K562 (cell line): ENCODE data around the gene SLC35A1. TPM values are rescaled to one million over a fixed set of nuclear protein-coding genes. Genes with fewer than 3 reads are reported as not detected.
A peak's percentile ranks its signal among the peaks of the same experiment; 100 is the strongest.

Experiments
- ATAC-seq: fragments of 200-7000 bp; cut with Tn5 transposase; 3 replicates; pipeline ENCODE4 v1.9.1; 2020; ENCODE audit warnings: moderate library complexity
- BruUV-seq: library from RNA; stranded (reverse); fragments of 400-500 nt; replicated peaks from 2 replicates; lab custom pipeline; 2021; lab: Mats Ljungman, UMichigan
- CTCF ChIA-PET: fragments of 300-600 bp; formaldehyde crosslinking; extraction: SDS; loops from one replicate; lab custom pipeline; 2021; ENCODE audit warnings: low intra/inter-chr PET ratio; lab: Yijun Ruan, JAX
- POLR2A ChIA-PET: fragments of 300-600, 350-650 bp; sonication (Branson Sonifier 250); formaldehyde crosslinking; extraction: SDS; loops from one replicate; lab custom pipeline; 2021; ENCODE audit warnings: antibody characterized with exemption, inconsistent platforms; lab: Yijun Ruan, JAX
- DNase-seq, 4 experiments: peaks; one replicate each; pipeline versions ENCODE4 v3.0.0 to v3.0.0-alpha.2; 2011 to 2018; ENCODE audit warnings: low spot score in 3 of 4, mixed read lengths in 3 of 4; ENCODE audit errors: extremely low read depth in 1 of 4
- FAIRE-seq: peaks from 2 replicates; lab custom pipeline; 2011; peaks lifted over from hg19 to GRCh38; lab: Jason Lieb, UNC
- H2AFZ ChIP-seq: 2 replicates; pipeline ENCODE4 v1.6.0; 2011; ENCODE audit warnings: low read depth, low read length, control low read depth, inconsistent platforms
- H3K27ac ChIP-seq: fragments of 200-600 bp; 3 replicates; pipeline ENCODE4 v1.8.0; 2011; ENCODE audit warnings: low read depth, mild to moderate bottlenecking, control low read depth, inconsistent platforms, low read length, moderate library complexity, mixed read lengths; ENCODE audit errors: extremely low read depth
- H3K27me3 ChIP-seq, 2 experiments: fragments of 300-600 bp in 1 of 2; 2 replicates in 1 of 2; 3 replicates in 1 of 2; pipeline versions ENCODE4 v1.6.0 to v1.8.0; 2011; ENCODE audit warnings: inconsistent platforms in 2 of 2, low read length in 2 of 2, mild to moderate bottlenecking in 1 of 2, mixed read lengths in 1 of 2, moderate library complexity in 1 of 2; ENCODE audit not compliant: control insufficient read depth in 2 of 2, insufficient read depth in 2 of 2
- H3K36me3 ChIP-seq: fragments of 300-600 bp; 3 replicates; pipeline ENCODE4 v1.8.0; 2011; ENCODE audit warnings: mild to moderate bottlenecking, low read length, inconsistent platforms; ENCODE audit not compliant: control insufficient read depth, insufficient read depth
- H3K4me1 ChIP-seq, 2 experiments: fragments of 200-600 bp in 1 of 2; replicated peaks in 1 of 2; 2 replicates in 1 of 2; 3 replicates in 1 of 2; pipeline versions ENCODE4 v1.5.1 to v1.8.0; 2011; ENCODE audit warnings: inconsistent platforms in 2 of 2, low read length in 2 of 2, mild to moderate bottlenecking in 1 of 2, mixed read lengths in 1 of 2, moderate library complexity in 1 of 2; ENCODE audit not compliant: control insufficient read depth in 2 of 2, insufficient read depth in 2 of 2
- H3K4me2 ChIP-seq: 2 replicates; pipeline ENCODE4 v1.6.1; 2011; ENCODE audit warnings: low read length, control low read depth, inconsistent platforms, mixed read lengths; ENCODE audit not compliant: insufficient read depth
- H3K4me3 ChIP-seq: fragments of 200-600 bp; sonication (generic), shearing (Covaris generic); 2 replicates; pipeline ENCODE4 v1.5.1; 2016; ENCODE audit warnings: control low read depth, inconsistent platforms
- H3K79me2 ChIP-seq: fragments of 200-600 bp; 3 replicates; pipeline ENCODE4 v1.8.0; 2011; ENCODE audit warnings: low read length, inconsistent platforms; ENCODE audit not compliant: control insufficient read depth, insufficient read depth
- H3K9ac ChIP-seq, 2 experiments: 2 replicates each; pipeline versions ENCODE4 v1.6.0 to v1.6.1; 2011; ENCODE audit warnings: low read depth in 2 of 2, low read length in 2 of 2, control low read depth in 1 of 2, inconsistent platforms in 1 of 2, mild to moderate bottlenecking in 1 of 2, mixed read lengths in 1 of 2; ENCODE audit not compliant: insufficient read depth in 1 of 2
- H3K9me1 ChIP-seq: one replicate; pipeline ENCODE4 v1.6.0; 2011; ENCODE audit warnings: inconsistent platforms, mild to moderate bottlenecking, low read length, moderate library complexity; ENCODE audit not compliant: control insufficient read depth, insufficient read depth
- H3K9me3 ChIP-seq: replicated peaks from 2 replicates; pipeline ENCODE4 v1.5.1; 2011; ENCODE audit warnings: low read depth, low read length, inconsistent platforms; ENCODE audit not compliant: control insufficient read depth, insufficient read depth
- H4K20me1 ChIP-seq: replicated peaks from 2 replicates; pipeline ENCODE4 v1.6.1; 2011; ENCODE audit warnings: low read length, inconsistent platforms, mixed read lengths; ENCODE audit not compliant: control insufficient read depth, insufficient read depth
- POLR2AphosphoS5 ChIP-seq: IDR thresholded peaks from 2 replicates; pipeline ENCODE4 v1.6.1; 2011; ENCODE audit warnings: mild to moderate bottlenecking, low read depth, low read length, moderate library complexity; ENCODE audit not compliant: control insufficient read depth, insufficient read depth
- POLR2H ChIP-seq: IDR thresholded peaks from 2 replicates; pipeline ENCODE4 v1.6.1; 2016; ENCODE audit warnings: missing genetic modification characterization, low read depth, mild to moderate bottlenecking, control low read depth, missing compliant biosample characterization, moderate library complexity
- SIN3A ChIP-seq, 2 experiments: fragments of 150-350 bp in 1 of 2; IDR thresholded peaks; 2 replicates each; pipeline ENCODE4 v1.6.1; 2011 to 2016; ENCODE audit warnings: borderline replicate concordance in 2 of 2, low read depth in 2 of 2, low read length in 2 of 2, mild to moderate bottlenecking in 2 of 2, moderate library complexity in 2 of 2; ENCODE audit not compliant: control insufficient read depth in 1 of 2
- STAT5A ChIP-seq: IDR thresholded peaks from 2 replicates; pipeline ENCODE4 v1.6.1; 2012; ENCODE audit warnings: low read length, inconsistent platforms, borderline replicate concordance
- WGBS: fragments of 100-300 bp; shearing (Covaris generic); methylation state at CpG from one replicate; pipeline ENCODE4 v1.1.6; 2016; ENCODE audit warnings: low coverage, mixed read lengths; ENCODE audit not compliant: insufficient coverage; ENCODE audit errors: missing lambda C conversion rate; 5-methylcytosine and 5-hydroxymethylcytosine counted together
- in situ Hi-C: fragments of 300-500 bp; cut with MboI; formaldehyde crosslinking; loops from 4 replicates; pipeline ENCODE4 v1.15.0; 2018; ENCODE audit warnings: inconsistent platforms, mixed read lengths
- intact Hi-C: fragments of 100-400 bp; cut with micrococcal nuclease; formaldehyde crosslinking; loops from 2 replicates; pipeline ENCODE4 v1.14.2; 2022
- polyA plus RNA-seq, 8 experiments: library from polyadenylated mRNA; depleted of rRNA in 4 of 8; stranded (reverse) in 5 of 8; unstranded in 3 of 8; fragments of >200 nt; fragmentation: Nextera tagmentation in 2 of 8; fragmentation: Illumina TruSeq in 1 of 8; extraction: Ambion mirVana in 2 of 8; extraction: Trizol in 1 of 8; gene quantifications; 2 replicates each; pipeline versions ENCODE4 v1.2.1 to v1.2.3, GENCODE V29; 2011 to 2014; ENCODE audit warnings: inconsistent platforms in 1 of 8, missing spikeins in 1 of 8
- total RNA-seq, 7 experiments: library from RNA; depleted of rRNA in 6 of 7; stranded (reverse); fragments of >200 nt in 6 of 7; fragmentation: Illumina TruSeq in 2 of 7; extraction: Trizol in 2 of 7; gene quantifications; 2 replicates each; pipeline versions ENCODE4 v1.2.1 to v1.2.3, GENCODE V29; 2011 to 2021; ENCODE audit warnings: low replicate concordance in 1 of 7
- TF ChIP-seq, protein P1 (sequence below): sonication (generic); formaldehyde crosslinking; IDR thresholded peaks from 2 replicates; pipeline ENCODE4 v1.8.0; 2023; ENCODE audit warnings: missing genetic modification reagents, mild to moderate bottlenecking, borderline replicate concordance

The SLC35A1 gene
- total and polyA plus RNA-seq, 9 of the 15 experiments (the other 6 are each of a cell fraction or from before 2014, with no cell fraction given) = 7.5 to 37.1 (median 14.9) TPM

DNA sequence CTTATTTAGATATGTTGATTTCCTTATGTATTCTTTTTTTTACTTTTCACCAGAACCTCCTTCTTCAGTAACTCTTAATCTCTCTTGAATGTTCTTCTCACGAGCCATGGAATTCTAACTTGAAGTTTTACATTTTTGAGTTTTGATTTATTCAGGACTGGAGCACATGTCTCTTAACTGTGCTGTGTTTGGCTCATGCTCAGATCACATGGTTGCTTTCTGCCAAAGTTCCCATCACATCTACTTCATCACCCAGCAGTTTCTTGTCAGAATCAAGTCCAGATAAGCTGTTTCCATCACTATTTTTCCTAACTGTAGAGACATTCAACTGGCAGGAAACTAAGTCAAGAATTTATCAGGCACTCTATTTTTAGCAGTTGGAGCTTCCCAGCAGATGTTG lies 31.7 kb downstream of the SLC35A1 start (continued):
- TF ChIP-seq, protein P1, sequence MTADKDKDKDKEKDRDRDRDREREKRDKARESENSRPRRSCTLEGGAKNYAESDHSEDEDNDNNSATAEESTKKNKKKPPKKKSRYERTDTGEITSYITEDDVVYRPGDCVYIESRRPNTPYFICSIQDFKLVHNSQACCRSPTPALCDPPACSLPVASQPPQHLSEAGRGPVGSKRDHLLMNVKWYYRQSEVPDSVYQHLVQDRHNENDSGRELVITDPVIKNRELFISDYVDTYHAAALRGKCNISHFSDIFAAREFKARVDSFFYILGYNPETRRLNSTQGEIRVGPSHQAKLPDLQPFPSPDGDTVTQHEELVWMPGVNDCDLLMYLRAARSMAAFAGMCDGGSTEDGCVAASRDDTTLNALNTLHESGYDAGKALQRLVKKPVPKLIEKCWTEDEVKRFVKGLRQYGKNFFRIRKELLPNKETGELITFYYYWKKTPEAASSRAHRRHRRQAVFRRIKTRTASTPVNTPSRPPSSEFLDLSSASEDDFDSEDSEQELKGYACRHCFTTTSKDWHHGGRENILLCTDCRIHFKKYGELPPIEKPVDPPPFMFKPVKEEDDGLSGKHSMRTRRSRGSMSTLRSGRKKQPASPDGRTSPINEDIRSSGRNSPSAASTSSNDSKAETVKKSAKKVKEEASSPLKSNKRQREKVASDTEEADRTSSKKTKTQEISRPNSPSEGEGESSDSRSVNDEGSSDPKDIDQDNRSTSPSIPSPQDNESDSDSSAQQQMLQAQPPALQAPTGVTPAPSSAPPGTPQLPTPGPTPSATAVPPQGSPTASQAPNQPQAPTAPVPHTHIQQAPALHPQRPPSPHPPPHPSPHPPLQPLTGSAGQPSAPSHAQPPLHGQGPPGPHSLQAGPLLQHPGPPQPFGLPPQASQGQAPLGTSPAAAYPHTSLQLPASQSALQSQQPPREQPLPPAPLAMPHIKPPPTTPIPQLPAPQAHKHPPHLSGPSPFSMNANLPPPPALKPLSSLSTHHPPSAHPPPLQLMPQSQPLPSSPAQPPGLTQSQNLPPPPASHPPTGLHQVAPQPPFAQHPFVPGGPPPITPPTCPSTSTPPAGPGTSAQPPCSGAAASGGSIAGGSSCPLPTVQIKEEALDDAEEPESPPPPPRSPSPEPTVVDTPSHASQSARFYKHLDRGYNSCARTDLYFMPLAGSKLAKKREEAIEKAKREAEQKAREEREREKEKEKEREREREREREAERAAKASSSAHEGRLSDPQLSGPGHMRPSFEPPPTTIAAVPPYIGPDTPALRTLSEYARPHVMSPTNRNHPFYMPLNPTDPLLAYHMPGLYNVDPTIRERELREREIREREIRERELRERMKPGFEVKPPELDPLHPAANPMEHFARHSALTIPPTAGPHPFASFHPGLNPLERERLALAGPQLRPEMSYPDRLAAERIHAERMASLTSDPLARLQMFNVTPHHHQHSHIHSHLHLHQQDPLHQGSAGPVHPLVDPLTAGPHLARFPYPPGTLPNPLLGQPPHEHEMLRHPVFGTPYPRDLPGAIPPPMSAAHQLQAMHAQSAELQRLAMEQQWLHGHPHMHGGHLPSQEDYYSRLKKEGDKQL = no peak
- no peak for TF ChIP-seq POLR2AphosphoS5
- TF ChIP-seq SIN3A (IDR thresholded peaks at IDR 0.05; ENCODE audit: borderline replicate concordance in 2 of 2, control insufficient read depth in 1 of 2, low read depth in 2 of 2, low read length in 2 of 2) = no peak

DNA sequence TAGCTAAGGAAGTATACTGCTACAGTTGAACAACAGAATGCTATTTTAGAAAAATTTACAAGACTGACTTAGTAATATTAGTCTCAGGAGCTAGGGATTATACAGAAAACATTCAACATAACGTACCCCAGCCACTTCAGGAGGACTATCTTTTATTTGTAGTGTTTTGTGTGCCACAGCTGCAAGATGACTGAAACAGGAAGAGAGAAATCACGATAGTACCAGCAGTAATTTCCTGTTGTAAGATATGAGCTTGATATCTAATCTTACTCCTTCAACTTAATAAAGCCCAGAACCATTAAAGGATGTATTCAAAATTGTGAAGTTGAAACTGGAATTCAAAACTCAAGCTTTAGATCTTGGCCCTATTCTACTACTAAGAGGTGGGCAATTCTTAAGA lies 42.1 kb downstream of the SLC35A1 start:
- Histone ChIP-seq H3K4me3 (no peak overlapping the region), H4K20me1 (no peaks in the 10 kb centered on the region), H3K27ac (no peak overlapping the region), H3K79me2 (no peaks in the 10 kb centered on the region), H3K4me2 (no peak overlapping the region), H3K9ac (no peak overlapping the region), H3K4me1 (no peaks in the 10 kb centered on the region), H3K27me3 (no peaks in the 10 kb centered on the region), H3K9me1 (no peaks in the 10 kb centered on the region), H3K9me3 (no peaks in the 10 kb centered on the region), H3K36me3 (peaks cover 87% of the 10 kb centered on the region; the same call in 2 of the 3 replicates), H2AFZ (no peak overlapping the region)
- DNase-seq (no peak), ATAC-seq (no peak), FAIRE-seq (no peak)
- BruUV-seq = no TSS peak
- WGBS = 88% methylated on average over 2 of the region's 2 CpGs
- ChIA-PET CTCF (no interaction called here), POLR2A (interaction anchor here (0.6 to 1.6 kb wide), 5 partner anchors 10 to 58 kb away, joined by 3 to 5 read pairs (median 5); no protein-coding TSS in a partner anchor)
- in situ Hi-C loops = no loop called here
- intact Hi-C loops = no loop called here
- TF ChIP-seq STAT5A (no peak), POLR2H (tag) (0 out of 2 replicates have a peak, but pooled peaks have one; percentile 2)
